ENCODE measurements around the gene CPN2.

CPN2 gene

DNA sequence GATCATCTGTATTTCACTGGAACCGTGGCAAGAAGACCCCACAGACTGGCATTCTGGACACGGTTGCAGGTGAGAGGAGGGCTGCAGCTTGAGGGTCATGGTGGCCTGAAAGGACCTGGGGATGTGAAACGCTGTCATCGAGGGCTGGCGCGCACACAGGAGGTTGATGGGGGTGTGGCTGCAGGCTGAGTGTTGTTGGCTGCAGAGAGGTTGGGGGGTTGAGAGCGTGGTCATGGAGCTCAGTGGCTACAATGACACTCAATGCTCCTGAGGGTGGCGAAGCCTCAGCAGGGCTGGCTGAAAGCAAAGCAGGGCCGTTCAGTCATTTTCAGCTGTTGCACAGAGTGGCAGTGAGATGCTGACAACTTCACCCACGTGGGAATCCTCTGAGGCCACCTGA lies 21.0 kb downstream of the CPN2 start:
- no peak for DNase-seq (ENCODE audit: low read depth in 2 of 2, low spot score in 1 of 2)

DNA sequence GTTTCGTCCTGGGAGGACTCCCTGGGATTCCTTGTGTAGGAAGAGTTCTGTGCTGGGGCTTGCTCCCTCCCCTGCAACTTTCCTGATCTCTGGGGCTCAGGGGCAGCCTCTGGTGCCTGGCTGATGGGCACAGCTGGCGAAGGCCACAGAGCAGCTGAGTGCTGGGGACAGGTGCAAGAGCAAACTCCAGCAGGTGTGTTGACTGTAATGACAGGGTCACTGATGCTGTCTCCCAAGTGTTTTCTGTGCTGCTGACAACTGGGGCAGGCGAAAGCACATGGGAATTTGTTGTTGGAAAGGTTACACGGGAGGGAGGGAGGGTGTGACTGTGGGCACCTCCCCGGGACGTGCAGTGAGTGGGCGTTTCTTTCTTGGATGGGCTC lies 21.6 kb downstream of the CPN2 start:
- no peak for DNase-seq (ENCODE audit: low read depth in 2 of 2, low spot score in 1 of 2)

DNA sequence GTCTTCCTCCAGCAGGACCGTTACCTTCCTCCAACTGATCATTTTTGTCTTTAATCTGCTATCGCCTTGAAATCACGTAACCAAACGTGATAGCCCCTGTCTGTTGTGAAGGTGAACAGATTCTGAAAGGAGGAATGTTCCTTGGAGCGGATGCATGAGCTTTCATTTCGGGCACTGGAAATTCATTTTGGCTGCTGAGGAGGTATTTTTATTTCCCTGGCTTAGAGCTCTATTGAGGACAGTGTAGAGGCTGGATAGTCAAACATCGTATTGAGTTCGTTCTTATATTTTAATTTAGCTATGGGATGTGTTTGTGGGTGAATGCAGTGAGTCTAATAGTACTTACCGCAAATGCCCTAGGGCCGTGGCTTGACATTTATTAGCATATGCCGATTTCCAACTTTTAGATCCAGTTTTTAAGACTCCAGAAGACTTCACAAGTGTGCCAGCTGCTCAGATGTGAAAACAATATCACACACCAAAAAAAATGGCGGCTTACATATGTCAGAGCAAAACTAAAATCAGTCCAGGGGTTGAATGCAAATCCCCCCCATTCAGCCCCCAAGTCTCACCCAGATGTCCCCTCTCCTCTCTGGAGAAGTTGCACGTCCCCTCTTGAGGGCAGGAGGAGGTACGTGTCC lies 22.1 kb downstream of the CPN2 start:
- DNase-seq (ENCODE audit: low read depth in 2 of 2, low spot score in 1 of 2), result no peak

DNA sequence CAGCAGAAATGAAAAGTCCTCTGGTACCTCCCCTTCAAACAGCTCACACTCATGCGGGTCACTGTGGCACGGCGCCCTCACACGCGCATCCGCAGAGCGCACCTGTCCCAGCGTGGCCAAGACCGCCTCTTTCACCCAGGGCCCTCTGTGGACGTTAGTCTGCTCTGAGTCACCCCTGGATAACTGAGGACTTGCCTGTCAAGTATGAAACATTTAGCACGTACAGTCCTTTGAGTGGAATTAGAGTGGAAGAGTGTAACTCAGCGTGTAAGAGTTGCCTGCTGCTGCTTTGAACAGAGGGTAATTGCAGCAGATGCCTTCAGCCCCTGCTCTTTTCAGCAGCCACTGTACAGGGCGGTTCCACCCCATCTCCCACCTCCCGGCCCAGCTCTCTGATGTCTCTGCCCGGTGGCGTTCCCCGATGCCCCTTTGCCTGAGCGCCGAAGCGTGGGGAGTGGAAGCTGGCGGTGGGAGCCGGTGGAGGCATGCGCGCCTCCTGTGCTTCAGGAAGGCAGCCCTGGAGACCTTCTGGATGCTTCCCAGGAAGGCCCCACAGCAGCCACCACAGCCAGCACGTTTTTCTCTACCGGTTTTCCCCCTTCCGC lies 23.0 kb downstream of the CPN2 start:
- DNase-seq (ENCODE audit: low read depth in 2 of 2, low spot score in 1 of 2), result no peak

DNA sequence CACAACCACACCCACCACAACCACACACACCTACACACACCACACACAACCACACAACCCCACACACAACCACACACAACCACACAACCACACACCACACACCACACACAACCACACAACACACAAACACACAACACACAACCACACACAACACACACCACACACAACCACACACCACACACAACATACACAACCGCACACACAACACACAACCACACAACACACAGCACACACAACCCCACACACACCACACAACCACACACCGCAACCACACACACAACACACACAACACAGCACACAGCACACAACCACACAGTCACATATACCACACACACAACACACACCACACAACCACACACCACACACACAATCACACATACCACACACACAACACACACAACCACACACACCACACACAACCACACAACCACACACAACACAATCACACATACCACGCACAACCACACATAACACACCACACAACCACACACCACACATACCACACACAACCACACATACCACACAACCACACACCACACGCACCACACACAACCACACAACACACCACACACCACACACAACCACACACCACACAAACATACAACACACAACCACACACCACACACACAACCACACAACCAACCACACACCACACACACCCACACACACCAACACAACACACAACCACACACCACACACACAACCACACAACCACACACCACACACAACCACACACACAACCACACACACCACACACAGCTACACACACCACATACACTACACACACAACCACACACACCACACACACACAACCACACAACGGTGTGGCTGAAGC lies 23.7 kb downstream of the CPN2 start:
- no peak for DNase-seq (ENCODE audit: low read depth in 2 of 2, low spot score in 1 of 2)

DNA sequence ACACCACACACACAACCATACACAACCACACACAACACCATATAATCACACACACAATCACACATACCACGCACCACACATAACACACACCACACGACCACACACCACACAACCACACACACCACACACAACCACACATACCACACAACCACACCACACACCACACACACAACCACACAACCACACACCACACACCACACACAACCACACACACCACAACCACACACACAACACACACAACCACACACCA lies 24.2 kb downstream of the CPN2 start:
- no peak for DNase-seq (ENCODE audit: low read depth in 2 of 2, low spot score in 1 of 2)

DNA sequence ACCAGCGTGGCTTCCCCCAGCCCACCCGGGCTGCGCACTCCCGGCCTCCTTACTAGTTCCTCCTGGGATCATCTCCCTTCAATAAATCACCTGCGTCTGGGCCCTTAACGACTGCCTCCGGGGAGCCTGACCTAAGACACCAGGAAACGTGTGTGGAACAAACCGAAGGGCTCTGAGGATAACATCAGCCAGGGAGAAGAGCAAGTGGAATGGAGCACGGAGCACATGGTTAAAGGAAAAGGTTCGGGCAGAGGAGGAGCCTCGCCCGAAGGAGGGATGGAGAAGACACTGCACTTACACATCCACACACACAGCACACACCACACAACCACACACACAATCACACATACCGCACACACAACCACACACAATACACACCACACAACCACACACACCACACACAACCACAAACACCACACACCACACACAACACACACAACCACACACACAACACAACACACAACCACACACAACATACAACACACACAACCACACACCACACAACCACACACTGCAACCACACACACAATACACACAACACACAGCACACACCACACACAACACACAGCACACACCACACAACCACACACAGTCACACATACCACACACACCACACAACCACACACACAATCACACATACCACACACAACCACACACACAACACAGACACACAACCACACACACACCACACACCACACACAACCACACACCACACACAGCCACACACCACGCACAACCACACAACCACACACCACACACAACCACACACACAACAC lies 24.7 kb downstream of the CPN2 start:
- DNase-seq (ENCODE audit: low read depth in 2 of 2, low spot score in 1 of 2), result no peak

DNA sequence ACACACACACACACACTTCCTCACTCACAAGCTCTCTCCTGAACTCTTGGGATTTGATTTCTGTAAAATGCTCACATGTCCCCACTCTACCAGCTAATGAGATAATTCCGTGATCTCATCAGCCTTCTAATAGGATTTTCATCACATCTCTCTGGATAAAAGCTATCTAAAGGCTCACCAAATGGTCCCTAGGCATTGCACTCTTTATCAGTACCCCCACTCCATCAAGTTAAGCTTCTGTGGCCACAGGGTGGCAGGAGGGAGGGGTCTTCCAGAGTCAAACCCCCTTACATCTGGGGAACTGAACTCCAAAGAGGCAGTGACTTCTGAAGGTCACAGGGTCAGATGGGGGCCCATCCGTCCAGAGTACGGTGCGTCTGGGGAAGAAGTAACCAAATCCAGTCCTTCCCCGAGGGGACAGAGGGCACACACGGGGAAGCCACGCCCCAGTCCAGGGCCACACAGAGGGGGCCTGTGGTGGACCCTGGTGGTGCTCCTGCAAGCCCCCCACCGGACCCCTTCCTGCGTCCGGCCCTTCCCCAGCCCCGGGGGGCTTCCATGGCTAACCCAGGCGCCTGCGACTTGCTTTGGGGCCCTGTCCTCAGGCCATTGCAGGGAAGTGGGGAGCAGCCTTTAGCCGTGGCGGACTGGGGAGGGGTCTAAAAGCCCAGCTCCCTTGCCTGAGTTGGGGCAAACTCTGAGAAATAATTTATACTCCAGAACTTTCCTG lies 25.5 kb downstream of the CPN2 start:
- no peak for DNase-seq (ENCODE audit: low read depth in 2 of 2, low spot score in 1 of 2)

DNA sequence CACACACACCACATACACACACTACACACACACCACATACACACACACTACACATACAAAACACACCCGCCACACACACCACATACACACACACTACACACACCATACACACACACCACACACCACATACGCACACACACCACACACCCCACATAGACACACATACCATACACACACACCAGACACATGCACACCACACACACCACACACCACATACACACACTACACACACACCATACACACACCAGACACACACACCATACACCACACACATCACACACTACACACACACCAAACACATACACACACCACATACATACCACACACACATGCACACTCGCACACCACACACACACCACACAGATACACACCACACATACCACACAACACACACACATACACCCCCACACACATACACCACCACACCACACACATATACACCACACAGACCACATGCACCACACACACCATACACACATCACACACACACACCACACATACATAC lies 26.3 kb downstream of the CPN2 start:
- DNase-seq (ENCODE audit: low read depth in 2 of 2, low spot score in 1 of 2), result no peak

DNA sequence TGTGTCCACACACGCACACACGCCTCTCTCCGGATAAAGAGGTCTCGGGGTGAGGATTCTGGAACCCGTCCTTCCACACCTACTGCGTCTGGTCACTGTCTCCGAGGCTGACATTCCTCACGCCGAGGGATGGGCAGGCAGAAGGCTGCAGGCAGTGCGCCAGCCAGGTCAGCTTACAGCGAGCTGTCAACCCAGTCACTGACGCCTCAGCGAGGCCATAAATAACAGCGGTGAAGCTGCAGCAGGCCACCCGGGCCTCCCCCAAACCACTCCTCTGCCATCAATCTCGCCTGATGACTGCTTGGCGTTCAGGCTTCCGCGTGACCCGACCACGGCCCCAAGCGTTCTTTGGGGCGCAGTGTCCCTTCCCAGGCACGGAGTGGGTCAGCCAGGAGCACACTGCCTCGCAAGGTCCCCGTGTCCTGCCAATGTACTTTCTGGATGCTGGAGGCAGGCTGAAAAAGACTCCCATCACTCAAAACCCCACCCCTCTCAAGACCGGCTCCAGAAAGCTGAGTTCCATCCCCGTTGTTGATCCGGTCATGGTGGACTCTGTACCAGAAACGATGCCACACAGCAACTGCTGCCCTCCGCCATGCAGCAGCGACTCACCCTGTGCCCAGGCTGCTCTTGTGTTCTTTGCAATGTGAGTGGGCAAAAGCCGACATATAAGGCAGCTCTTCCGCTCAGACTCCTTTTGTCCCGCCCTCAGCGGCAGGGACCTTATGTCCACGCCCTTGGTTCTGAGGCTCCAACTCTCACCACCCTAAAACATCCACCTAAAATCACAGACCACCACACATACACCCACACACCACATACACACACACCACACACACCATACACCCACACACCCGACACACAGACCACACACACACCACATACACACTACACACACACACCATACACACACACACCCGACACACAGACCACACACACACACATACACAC lies 27.1 kb downstream of the CPN2 start:
- DNase-seq (ENCODE audit: low read depth in 2 of 2, low spot score in 1 of 2), result no peak

DNA sequence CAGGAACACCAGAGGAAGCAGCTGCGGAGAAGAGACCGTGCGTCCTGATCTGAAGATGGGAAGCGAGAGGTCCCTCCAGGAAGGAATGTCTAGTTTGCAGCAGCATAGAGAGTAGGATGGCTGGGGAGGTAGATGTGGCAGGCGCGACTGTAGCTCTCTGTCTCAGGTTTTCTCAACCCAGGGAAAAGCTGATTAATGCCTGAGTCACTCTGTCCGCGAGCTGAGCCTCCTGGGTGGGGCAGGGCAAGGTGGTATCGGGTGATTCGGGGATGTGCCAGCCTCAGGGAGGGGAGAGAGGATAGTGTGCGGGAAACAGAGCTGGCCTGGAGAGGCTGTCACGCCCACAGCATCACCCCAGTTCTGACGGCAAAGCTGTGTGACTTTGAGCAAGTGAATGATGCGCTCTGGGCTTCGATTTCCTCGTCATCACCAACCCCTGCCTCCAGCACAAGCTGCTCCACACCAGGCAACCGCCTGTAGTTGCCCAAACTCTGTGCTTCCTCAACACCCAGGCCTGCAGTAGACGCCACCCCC lies 28.4 kb downstream of the CPN2 start:
- DNase-seq (ENCODE audit: low read depth in 2 of 2, low spot score in 1 of 2), result no peak

DNA sequence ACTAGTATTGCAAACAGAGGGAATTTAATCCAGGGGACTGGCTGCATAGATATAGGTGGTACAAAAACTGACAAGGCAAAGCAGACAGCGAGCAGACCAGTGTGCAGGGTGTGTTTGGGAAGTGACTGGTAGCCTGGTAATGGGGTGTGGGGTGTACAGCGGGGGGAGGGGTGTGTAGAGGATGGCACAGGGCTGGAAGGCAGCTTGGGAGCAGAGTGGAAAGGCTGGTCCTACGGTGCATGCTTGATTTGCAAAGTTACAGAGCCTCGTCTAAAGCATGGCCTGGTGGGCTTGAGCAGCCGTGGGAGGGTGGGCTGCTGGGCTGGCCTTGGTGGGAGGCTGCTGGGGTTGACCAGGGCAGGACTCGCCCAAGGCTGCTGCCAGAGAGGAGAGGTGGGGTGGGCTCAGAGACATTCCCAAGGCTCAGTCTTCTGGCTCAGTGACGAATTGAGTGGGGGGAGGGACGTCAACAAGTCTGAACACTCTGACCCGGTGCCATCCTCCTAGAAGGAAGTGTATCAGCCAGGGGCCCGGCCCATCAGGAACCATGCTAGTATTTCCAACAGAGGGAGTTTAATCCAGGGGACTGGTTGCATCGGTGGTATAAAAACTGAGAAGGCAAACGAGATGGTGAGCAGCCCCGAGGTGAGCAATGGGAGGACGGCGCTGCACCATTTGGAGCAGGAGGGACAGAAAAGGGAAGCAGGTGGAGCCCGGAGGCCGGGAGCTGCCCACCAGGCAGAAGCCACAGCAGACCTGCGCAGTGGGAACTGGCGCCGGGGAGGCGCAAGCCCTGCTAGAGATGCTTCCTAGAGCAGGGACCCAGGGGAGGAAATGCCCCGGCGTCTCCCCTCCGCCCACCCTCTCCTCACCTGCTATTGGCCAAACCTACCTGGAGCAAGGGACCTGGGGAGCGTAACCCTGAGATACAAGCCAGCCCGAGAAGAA lies 29.2 kb downstream of the CPN2 start:
- no peak for DNase-seq (ENCODE audit: low read depth in 2 of 2, low spot score in 1 of 2)

DNA sequence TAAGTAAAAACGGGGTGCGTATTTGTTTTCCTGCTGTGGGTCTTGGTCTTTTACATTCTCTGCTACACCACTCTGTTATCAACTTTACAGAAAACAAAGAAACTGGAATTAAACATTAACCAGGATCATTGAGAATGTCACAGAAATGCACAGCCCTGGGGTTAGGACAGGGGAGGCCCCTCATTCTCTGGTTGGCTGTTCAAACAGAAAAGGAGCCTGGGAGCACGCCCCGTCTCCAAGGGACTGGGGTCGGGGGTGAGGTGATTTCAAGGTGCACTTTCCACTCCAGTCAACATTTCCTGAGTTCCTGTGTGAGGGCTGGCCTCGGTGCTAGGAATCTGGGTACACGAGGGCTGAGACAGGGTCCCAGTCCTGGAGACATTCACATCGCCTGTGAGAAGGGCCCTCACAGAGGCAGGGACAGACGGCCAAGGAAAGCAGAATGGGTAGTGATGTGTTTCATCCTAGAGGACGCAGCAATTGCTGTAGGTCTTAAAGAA lies 30.3 kb downstream of the CPN2 start:
- DNase-seq (ENCODE audit: low read depth in 2 of 2, low spot score in 1 of 2), result no peak

DNA sequence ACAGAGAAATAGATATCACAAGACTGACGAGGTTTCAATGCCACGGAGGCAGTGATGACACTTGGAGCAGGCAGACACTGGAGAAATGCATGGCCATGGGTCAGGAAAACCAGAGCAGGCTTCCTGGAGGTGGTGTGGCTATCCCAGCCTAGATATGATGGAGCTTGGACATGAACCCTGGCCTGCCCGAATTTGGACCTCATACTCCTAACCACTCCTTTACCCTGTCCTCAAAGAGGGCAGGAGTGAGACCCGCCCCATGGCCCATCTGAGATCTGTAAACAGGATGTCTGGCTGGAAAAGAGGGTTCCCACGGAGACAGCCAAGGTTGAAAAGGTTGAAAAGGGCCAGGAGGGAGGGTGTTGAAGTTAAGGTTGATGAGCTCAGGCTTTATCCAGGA lies 31.0 kb downstream of the CPN2 start:
- DNase-seq (ENCODE audit: low read depth in 2 of 2, low spot score in 1 of 2), result no peak

DNA sequence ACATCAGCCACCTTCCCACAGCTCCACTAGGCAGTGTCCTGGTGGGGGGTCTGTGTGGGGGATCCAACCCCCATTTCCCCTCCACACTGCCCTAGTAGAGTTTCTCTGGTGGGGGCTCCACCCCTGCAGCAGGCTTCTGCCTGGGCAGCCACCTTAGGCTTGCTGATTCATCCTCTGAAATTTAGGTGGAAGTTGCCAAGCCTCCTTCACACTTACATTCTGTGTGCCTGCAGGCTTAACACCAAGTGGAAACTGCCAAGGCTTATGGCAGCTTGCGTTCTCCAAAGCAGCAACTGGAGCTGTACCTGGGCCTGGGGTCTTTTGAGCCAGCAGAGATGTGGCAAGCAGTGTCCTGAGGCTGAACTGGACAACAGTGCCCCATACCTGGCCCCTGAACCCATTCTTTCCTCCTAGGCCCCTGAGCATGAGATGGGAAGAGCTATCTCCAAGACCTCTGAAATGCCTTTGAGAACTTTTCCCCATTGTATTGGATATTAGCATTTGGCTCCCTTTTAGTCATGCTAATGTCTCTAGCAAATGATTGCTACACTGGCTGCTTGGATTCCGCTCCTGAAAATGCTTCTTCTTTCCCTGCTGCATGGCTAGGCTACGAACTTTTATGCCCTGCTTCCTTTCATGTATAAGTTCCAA lies 32.5 kb downstream of the CPN2 start:
- DNase-seq (ENCODE audit: low read depth in 2 of 2, low spot score in 1 of 2), result no peak

DNA sequence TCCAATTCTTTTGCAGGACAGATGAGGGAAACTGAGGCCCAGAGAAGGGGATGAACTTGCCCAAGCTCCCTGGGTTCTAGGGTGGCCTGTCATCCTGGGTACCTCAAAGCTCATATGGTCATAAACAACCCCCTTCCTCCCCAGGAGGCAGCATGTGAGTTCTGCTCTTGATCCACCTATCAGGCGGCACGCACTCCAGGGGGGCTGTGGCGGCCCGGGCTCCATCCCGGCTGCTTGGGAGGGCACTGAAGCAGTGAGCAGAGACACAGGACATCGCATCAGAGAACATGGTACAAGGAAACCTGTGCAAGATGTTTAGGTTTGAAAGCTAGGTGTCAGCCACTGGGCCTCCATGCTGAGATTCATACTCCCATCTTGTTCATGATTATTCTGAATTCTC lies 34.2 kb downstream of the CPN2 start:
- DNase-seq (ENCODE audit: low read depth in 2 of 2, low spot score in 1 of 2), result no peak

DNA sequence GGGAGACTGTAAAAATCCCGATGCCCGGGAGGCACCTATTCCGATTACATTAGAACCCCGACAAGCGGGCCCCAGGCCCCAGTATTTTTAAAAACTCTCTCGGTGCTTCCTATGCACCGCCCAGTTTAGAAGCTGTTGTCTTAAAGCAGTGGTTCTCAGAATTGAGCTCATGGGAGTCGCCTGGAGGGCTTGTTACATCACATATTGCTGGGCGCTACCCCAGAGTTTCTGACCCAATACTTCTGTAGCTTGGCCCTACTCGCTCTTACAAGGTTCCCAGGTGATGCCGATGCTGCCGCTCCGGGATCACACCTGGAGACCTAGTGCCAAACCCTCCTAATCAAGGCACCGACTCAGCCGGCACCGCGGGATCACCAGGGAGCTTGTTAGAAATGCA lies 35.2 kb downstream of the CPN2 start:
- no peak for DNase-seq (ENCODE audit: low read depth in 2 of 2, low spot score in 1 of 2)

Data from stimulated activated CD8-positive, alpha-beta memory T cell treated with anti-CD3 and anti-CD28 coated beads, Interleukin-4, amount 100 ng/mL, for 4 hours (primary cell).